HG03354 (cell line): Measurements from ENCODE around the gene LIPA.
"Not testable (repeated sequence)": the region's sequence is repeated elsewhere in the genome, so short reads cannot be mapped to it uniquely, and the experiment has no call there.

ENCODE experiments used
- ATAC-seq: cut with Tn5 transposase; IDR thresholded peaks from one replicate; pipeline ENCODE4 v1.9.1; 2021; ENCODE audit warnings: mild to moderate bottlenecking; ENCODE audit not compliant: unreplicated experiment, poor library complexity, severe bottlenecking

Gene LIPA

DNA sequence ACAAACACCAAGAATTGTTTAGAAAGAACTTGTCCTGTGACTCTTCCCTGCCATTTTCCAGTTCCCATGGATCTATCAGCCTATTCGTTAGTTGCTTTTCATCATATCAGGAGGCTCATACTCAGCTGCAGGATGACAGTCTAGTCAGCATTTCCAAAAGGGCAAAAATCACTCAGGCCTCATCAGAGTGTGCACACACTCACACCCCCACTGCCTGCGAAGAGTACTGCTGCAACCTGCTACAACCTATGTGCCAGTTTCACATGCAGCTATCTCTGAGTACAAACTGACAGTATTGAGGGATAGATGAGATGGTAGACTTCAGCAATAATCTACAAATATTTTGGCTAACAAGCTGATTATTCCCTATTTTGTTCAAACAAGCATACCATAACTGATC is 68.7 kb downstream of the LIPA start:
- no peak for ATAC-seq

DNA sequence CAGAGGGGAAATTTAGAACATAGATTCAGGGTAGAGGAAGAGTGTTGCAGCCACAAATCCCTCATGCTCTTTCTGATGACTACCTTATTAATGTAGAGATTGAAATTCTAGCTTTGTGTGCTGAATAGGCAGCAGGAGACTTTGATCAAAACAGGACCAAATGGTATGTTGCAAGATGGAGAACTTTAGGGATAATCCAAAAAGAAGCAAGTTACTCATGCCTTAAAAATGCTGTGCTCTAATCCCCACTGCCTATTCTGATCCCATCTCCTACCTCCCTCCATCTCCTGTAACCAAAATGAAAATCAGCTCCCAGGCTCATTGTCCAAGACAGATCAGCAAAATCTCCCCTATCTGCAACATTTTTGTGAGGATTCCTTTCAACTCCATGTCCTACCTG is 75.8 kb downstream of the LIPA start:
- ATAC-seq: no peak

- no peak for ATAC-seq
Measured at GRCh38 chr10:89173075-89173474, 78.5 kb downstream of the LIPA start.

DNA sequence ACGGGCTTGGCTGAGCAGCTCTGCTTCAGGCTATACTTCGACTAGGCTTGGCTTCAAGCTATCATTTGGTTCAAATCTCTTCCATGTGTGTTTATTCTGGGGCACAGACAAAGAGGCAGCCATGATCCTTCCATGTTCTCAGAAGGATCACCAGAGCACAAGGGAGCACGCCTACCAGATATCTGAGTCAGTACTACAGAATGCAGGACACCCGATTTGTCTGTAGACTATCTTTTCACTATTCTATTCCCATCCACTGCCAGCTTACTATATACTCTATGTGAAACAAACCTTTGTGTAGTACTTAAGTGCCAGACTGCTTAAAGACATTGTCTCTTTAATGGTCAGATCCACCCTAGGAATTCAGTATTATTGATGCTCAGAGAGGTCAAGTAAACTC is 79.6 kb downstream of the LIPA start:
- no peak for ATAC-seq

DNA sequence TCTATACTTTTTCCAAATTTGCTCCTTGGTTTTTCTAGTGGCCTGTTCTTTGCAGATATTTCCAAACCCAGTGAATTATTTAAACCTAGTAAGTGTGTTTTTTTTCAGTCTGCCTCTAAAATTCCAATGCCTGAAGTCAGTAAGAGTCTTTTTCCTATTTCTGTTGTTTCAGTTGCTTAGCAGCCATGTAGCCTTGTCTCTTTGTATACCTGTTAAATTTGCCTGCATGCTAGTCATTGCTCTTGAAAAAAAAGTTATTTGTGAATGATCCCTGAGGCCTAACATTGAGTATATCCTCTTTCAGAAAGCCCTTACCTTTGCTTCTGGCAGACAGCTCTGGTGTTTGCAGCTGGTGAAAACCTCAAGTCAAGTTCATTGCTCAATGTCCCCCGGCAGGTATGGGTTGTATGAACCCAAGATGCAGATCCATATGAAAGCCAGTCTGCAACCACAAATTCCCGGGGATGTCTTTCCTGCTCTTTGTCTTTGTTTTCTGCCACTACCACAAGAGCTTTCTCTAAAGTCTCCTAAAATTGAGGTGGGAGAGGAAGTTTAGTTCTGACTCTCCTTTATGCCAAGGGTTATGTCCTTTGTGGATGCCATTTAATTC is 80.2 kb downstream of the LIPA start:
- ATAC-seq: no peak

DNA sequence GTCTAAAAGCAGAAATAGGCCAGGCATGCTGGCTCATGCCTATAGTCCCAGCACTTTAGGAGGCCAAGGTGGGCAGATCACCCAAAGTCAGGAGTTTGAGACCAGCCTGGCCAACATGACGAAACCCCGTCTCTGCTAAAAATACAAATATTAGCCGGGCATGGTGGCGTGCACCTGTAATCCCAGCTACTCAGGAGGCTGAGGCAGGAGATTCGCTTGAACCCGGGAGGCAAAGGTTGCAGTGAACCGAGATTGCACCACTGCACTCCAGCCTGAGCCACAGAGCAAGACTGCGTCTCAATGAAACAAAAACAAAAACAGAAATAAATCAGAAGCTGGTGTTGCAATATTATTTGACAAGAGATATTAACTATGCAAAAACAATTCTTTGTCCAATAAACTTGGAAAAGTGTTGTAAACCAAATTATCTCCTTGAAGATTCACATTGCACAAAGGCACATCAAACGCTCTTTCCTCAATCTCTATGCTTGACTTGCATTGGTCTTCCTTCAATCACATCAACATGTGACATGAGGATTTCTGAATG is 83.1 kb downstream of the LIPA start:
- ATAC-seq: not testable (repeated sequence)

DNA sequence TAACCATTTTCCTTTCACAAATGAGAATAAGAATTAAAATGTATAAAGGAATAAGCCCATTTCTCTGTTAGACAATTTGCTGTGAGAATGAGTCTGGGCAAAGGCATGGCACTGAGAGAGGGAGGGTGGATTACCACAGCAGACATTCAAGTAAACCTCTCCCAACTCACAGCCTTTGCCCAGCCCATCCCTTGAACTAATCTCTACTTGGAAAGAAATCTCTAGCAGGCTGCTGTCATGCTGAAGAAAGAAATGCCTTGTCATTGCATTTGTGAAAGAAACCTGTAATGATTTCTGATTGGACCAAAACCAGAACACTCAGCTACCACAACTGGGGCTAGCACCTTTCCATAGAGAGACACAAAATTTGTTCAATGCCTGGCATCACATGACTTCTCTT is 83.7 kb downstream of the LIPA start:
- no peak for ATAC-seq

DNA sequence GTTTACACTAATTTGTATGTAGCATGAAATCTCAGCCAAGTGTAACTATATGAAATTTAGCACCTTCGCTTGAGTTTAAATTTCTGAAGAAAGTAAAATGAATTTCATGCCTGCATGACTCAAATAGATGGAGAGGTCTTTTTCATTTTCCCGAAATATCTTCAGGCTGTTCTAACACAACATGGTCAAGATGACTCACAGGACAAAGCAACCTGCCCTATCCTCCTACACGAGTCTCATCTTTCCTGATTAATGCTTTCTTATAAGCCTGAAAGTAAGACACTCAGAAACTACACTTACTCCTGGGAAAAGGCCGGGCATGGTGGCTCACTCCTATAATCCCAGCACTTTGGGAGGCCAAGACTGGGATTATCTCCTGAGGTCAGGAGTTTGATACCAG is 85.7 kb downstream of the LIPA start:
- no peak for ATAC-seq

GRCh38 chr10:89164920-89165319 is 86.7 kb downstream of the LIPA start:
- no peak for ATAC-seq

DNA sequence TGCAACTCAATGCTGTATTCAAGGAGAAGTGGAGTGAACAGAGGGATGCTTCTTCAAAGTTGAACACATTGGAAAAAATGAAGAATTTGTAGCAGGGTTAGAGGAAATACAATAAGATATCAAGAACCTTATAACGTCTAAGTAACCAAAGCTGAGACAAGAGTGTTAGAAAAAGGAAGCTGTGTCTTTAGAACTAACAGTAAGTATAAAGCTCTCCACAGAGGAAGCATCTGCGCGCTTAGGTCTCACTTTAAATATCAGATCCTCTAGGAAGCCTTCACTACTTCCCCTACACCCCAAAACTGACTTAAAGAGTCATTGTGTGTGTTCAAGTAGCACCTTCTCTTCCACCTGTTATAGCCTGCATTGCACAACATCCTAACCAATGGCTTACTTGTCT is 87.5 kb downstream of the LIPA start:
- peak; percentile 17 for ATAC-seq
